HepG2 (cell line): ENCODE results near the gene VAPB. TPM values are rescaled to one million over a fixed set of nuclear protein-coding genes. Genes with fewer than 3 reads are reported as not detected.

Experiments
- ATF1 ChIP-seq: IDR thresholded peaks from 2 replicates; pipeline ENCODE4 v1.6.1; 2016; ENCODE audit warnings: mild to moderate bottlenecking, control low read depth
- FOXJ3 ChIP-seq: sonication (generic); formaldehyde crosslinking; IDR thresholded peaks from 2 replicates; pipeline ENCODE4 v1.4.0; 2020; ENCODE audit warnings: missing genetic modification reagents, mild to moderate bottlenecking, borderline replicate concordance
- GATAD2A ChIP-seq: IDR thresholded peaks from 2 replicates; pipeline ENCODE4 v1.6.1; 2016
- HDAC2 ChIP-seq: sonication (generic); formaldehyde crosslinking; IDR thresholded peaks from 2 replicates; pipeline ENCODE4 v1.4.0; 2020; ENCODE audit warnings: missing genetic modification reagents
- HNRNPL ChIP-seq: fragments of 200-400 bp; formaldehyde crosslinking; IDR thresholded peaks from 2 replicates; pipeline ENCODE4 v1.6.1; 2017; ENCODE audit warnings: mild to moderate bottlenecking, low read depth, low read length
- IKZF1 ChIP-seq: fragments of 450-650 bp; IDR thresholded peaks from 2 replicates; pipeline ENCODE4 v1.7.1; 2016
- MED1 ChIP-seq: sonication (generic); formaldehyde crosslinking; IDR thresholded peaks from 2 replicates; pipeline ENCODE4 v1.4.0; 2020; ENCODE audit warnings: missing genetic modification reagents
- NCOA2 ChIP-seq: sonication (generic); formaldehyde crosslinking; IDR thresholded peaks from 2 replicates; pipeline ENCODE4 v1.8.0; 2022; ENCODE audit warnings: inconsistent platforms
- PITX1 ChIP-seq: sonication (generic); formaldehyde crosslinking; IDR thresholded peaks from 2 replicates; pipeline ENCODE4 v1.5.1; 2020; ENCODE audit warnings: mild to moderate bottlenecking, missing genetic modification reagents
- RAD51 ChIP-seq: fragments of 450-650 bp; IDR thresholded peaks from 2 replicates; pipeline ENCODE4 v1.6.1; 2016; ENCODE audit warnings: borderline replicate concordance
- SP140L ChIP-seq: sonication (generic); formaldehyde crosslinking; IDR thresholded peaks from 2 replicates; pipeline ENCODE4 v1.4.0; 2020; ENCODE audit warnings: missing genetic modification reagents, borderline replicate concordance
- TBX2 ChIP-seq: sonication (generic); formaldehyde crosslinking; IDR thresholded peaks from 2 replicates; pipeline ENCODE4 v1.5.0; 2020; ENCODE audit warnings: missing genetic modification reagents, mild to moderate bottlenecking, borderline replicate concordance
- ZMAT3 ChIP-seq: sonication (generic); formaldehyde crosslinking; conservative IDR thresholded peaks from 2 replicates; pipeline ENCODE4 v1.7.0; 2021; ENCODE audit warnings: missing genetic modification reagents
- ZNF10 ChIP-seq: sonication (generic); formaldehyde crosslinking; IDR thresholded peaks from 2 replicates; pipeline ENCODE4 v1.4.0; 2020; ENCODE audit warnings: mild to moderate bottlenecking, low read depth, missing genetic modification reagents, borderline replicate concordance
- ZNF12 ChIP-seq: sonication (generic); formaldehyde crosslinking; IDR thresholded peaks from 2 replicates; pipeline ENCODE4 v1.5.0; 2020; ENCODE audit warnings: missing genetic modification reagents
- ZNF274 ChIP-seq: sonication (generic); formaldehyde crosslinking; IDR thresholded peaks from 2 replicates; pipeline ENCODE4 v1.5.1; 2020; ENCODE audit warnings: mild to moderate bottlenecking, missing genetic modification reagents
- ZNF317 ChIP-seq: sonication (generic); formaldehyde crosslinking; IDR thresholded peaks from 2 replicates; pipeline ENCODE4 v1.5.0; 2020; ENCODE audit warnings: mild to moderate bottlenecking, missing genetic modification reagents
- ZNF441 ChIP-seq: sonication (generic); formaldehyde crosslinking; IDR thresholded peaks from 2 replicates; pipeline ENCODE4 v1.7.0; 2021; ENCODE audit warnings: missing genetic modification reagents, borderline replicate concordance
- ZNF660 ChIP-seq: sonication (generic); formaldehyde crosslinking; IDR thresholded peaks from 2 replicates; pipeline ENCODE4 v1.5.1; 2020; ENCODE audit warnings: mild to moderate bottlenecking, low read depth, missing genetic modification reagents, borderline replicate concordance
- polyA plus RNA-seq, 8 experiments: library from polyadenylated mRNA; depleted of rRNA in 3 of 8; stranded (reverse) in 7 of 8; unstranded in 1 of 8; fragments of >200 nt; fragmentation: Illumina TruSeq in 4 of 8; extraction: Trizol in 4 of 8; gene quantifications; 2 replicates each; pipeline versions ENCODE4 v1.2.1 to v1.2.3, GENCODE V29; 2011 to 2016; ENCODE audit warnings: low read depth in 4 of 8, missing spikeins in 1 of 8, mixed read lengths in 1 of 8; ENCODE audit not compliant: insufficient read depth in 1 of 8
- total RNA-seq, 5 experiments: library from RNA; depleted of rRNA; stranded (reverse); fragments of >200 nt; fragmentation: Illumina TruSeq; extraction: Trizol; gene quantifications; 2 replicates each; pipeline ENCODE4 v1.2.3, GENCODE V29; 2016; ENCODE audit warnings: low read depth in 1 of 5
- TF ChIP-seq, protein P1 (sequence below): sonication (generic); formaldehyde crosslinking; conservative IDR thresholded peaks from 2 replicates; pipeline ENCODE4 v1.8.0; 2022; ENCODE audit warnings: mild to moderate bottlenecking, moderate library complexity, missing genetic modification reagents
- TF ChIP-seq, protein P2 (sequence below): sonication (generic); formaldehyde crosslinking; conservative IDR thresholded peaks from 2 replicates; pipeline ENCODE4 v1.8.0; 2022; ENCODE audit warnings: missing genetic modification reagents
- TF ChIP-seq, protein P3 (sequence below): IDR thresholded peaks from 2 replicates; pipeline ENCODE4 v1.6.1; 2016; ENCODE audit warnings: mild to moderate bottlenecking
- TF ChIP-seq, protein P4 (sequence below): sonication (generic); formaldehyde crosslinking; IDR thresholded peaks from 2 replicates; pipeline ENCODE4 v1.4.0; 2020; ENCODE audit warnings: missing genetic modification reagents
- TF ChIP-seq, protein P5 (sequence below): sonication (generic); formaldehyde crosslinking; IDR thresholded peaks from 2 replicates; pipeline ENCODE4 v1.4.0; 2020; ENCODE audit warnings: missing genetic modification reagents, low read depth, mild to moderate bottlenecking, borderline replicate concordance

VAPB gene
- total and polyA plus RNA-seq, 2 of the 13 experiments (the other 11 are each of a cell fraction or from before 2014, with no cell fraction given): 18.6 to 48.5 TPM

DNA sequence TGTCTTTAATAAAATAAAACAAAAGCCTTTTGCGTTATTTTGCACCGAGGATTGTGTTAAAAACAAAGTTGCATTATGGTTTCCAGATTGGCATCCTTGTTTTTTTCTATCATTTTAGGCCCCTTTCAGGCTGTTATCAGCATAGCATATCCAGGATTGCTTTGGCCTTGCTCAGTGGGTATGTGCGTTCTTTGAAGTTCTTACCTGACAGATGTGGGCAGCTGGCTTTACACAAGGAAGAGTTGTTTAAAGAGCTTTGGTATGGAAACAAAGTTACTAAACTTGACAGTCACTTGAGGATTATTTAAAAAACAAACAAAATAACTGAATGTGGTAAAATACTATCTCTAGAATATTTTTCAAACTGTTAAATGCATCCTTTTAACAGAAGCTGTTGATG lies 6.6 kb downstream of the VAPB start (continued):
- TF ChIP-seq PITX1 (CRISPR knock-in tag) (peak; percentile 49; the same call in 1 of the 2 replicates), HDAC2 (peak; percentile 55), ZNF12 (CRISPR knock-in tag) (no peak), ATF1 (CRISPR knock-in tag) (peak; percentile 19; the same call in 1 of the 2 replicates), HNRNPL (no peak), ZNF317 (CRISPR knock-in tag) (no peak), ZMAT3 (no peak), ZNF660 (CRISPR knock-in tag) (no peak), MED1 (CRISPR knock-in tag) (0 out of 2 replicates have a peak, but pooled peaks have one; percentile 9), FOXJ3 (CRISPR knock-in tag) (0 out of 2 replicates have a peak, but pooled peaks have one; percentile 21), RAD51 (no peak), TBX2 (peak; percentile 64; the same call in 1 of the 2 replicates), ZNF10 (no peak), ZNF274 (CRISPR knock-in tag) (no peak), GATAD2A (CRISPR knock-in tag) (peak; percentile 71), SP140L (no peak), NCOA2 (CRISPR knock-in tag) (peak; percentile 76), IKZF1 (no peak), ZNF441 (no peak)
- TF ChIP-seq, protein P1, sequence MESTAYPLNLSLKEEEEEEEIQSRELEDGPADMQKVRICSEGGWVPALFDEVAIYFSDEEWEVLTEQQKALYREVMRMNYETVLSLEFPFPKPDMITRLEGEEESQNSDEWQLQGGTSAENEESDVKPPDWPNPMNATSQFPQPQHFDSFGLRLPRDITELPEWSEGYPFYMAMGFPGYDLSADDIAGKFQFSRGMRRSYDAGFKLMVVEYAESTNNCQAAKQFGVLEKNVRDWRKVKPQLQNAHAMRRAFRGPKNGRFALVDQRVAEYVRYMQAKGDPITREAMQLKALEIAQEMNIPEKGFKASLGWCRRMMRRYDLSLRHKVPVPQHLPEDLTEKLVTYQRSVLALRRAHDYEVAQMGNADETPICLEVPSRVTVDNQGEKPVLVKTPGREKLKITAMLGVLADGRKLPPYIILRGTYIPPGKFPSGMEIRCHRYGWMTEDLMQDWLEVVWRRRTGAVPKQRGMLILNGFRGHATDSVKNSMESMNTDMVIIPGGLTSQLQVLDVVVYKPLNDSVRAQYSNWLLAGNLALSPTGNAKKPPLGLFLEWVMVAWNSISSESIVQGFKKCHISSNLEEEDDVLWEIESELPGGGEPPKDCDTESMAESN (CRISPR knock-in tag): no peak
- TF ChIP-seq, protein P2, sequence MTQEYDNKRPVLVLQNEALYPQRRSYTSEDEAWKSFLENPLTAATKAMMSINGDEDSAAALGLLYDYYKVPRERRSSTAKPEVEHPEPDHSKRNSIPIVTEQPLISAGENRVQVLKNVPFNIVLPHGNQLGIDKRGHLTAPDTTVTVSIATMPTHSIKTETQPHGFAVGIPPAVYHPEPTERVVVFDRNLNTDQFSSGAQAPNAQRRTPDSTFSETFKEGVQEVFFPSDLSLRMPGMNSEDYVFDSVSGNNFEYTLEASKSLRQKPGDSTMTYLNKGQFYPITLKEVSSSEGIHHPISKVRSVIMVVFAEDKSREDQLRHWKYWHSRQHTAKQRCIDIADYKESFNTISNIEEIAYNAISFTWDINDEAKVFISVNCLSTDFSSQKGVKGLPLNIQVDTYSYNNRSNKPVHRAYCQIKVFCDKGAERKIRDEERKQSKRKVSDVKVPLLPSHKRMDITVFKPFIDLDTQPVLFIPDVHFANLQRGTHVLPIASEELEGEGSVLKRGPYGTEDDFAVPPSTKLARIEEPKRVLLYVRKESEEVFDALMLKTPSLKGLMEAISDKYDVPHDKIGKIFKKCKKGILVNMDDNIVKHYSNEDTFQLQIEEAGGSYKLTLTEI (CRISPR knock-in tag): no peak
- TF ChIP-seq, protein P3, sequence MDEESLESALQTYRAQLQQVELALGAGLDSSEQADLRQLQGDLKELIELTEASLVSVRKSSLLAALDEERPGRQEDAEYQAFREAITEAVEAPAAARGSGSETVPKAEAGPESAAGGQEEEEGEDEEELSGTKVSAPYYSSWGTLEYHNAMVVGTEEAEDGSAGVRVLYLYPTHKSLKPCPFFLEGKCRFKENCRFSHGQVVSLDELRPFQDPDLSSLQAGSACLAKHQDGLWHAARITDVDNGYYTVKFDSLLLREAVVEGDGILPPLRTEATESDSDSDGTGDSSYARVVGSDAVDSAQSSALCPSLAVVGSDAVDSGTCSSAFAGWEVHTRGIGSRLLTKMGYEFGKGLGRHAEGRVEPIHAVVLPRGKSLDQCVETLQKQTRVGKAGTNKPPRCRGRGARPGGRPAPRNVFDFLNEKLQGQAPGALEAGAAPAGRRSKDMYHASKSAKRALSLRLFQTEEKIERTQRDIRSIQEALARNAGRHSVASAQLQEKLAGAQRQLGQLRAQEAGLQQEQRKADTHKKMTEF (CRISPR knock-in tag): peak; percentile 58
- TF ChIP-seq, protein P4, sequence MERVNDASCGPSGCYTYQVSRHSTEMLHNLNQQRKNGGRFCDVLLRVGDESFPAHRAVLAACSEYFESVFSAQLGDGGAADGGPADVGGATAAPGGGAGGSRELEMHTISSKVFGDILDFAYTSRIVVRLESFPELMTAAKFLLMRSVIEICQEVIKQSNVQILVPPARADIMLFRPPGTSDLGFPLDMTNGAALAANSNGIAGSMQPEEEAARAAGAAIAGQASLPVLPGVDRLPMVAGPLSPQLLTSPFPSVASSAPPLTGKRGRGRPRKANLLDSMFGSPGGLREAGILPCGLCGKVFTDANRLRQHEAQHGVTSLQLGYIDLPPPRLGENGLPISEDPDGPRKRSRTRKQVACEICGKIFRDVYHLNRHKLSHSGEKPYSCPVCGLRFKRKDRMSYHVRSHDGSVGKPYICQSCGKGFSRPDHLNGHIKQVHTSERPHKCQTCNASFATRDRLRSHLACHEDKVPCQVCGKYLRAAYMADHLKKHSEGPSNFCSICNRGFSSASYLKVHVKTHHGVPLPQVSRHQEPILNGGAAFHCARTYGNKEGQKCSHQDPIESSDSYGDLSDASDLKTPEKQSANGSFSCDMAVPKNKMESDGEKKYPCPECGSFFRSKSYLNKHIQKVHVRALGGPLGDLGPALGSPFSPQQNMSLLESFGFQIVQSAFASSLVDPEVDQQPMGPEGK (CRISPR knock-in tag): peak; percentile 30; the same call in 1 of the 2 replicates
- TF ChIP-seq, protein P5, sequence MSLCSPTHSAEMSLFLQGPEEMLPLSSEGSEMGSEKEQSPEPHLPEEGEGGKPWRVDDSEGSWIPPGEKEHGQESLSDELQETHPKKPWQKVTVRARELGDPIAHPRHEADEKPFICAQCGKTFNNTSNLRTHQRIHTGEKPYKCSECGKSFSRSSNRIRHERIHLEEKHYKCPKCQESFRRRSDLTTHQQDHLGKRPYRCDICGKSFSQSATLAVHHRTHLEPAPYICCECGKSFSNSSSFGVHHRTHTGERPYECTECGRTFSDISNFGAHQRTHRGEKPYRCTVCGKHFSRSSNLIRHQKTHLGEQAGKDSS (CRISPR knock-in tag): no peak
